Measurements from ENCODE around the gene NEDD8. TPM values are rescaled to one million over a fixed set of nuclear protein-coding genes. Genes with fewer than 3 reads are reported as not detected.
A peak's percentile ranks its signal among the peaks of the same experiment; 100 is the strongest.

NEDD8 gene
- total RNA-seq, 2 experiments from 2014 or later = 167 to 172 TPM

GRCh38 chr14:24270537-24271133, 38.5 kb upstream of the NEDD8 start:
- Mint-ChIP-seq H3K36me3 (ENCODE audit: low read depth) (peaks cover 21% of the 10 kb centered on the region), H3K27ac (peak overlapping the region; percentile 94), H3K9me3 (no peaks in the 10 kb centered on the region), H3K4me1 (ENCODE audit: low read depth) (peaks cover 39% of the 10 kb centered on the region), H3K27me3 (no peaks in the 10 kb centered on the region), H3K4me3 (peak overlapping the region; percentile 82)
- no peak for ATAC-seq
- POLR2A ChIA-PET = interaction anchor here (0.6 to 4.7 kb wide), 22 partner anchors 9 to 146 kb away, joined by 3 to 21 read pairs (median 4); partner anchors contain the start of genes CIDEB, LTB4R, LTB4R2 and PSME2
- no peak for DNase-seq
- intact Hi-C loops (cut with micrococcal nuclease) = loop anchor here (2.0 kb wide), 1 partner anchor 24 kb away; no protein-coding TSS in a partner anchor
- CTCF ChIA-PET = interaction anchor here (0.7 to 5.4 kb wide), 19 partner anchors 8 to 166 kb away, joined by 3 to 66 read pairs (median 7); partner anchors contain the start of genes CIDEB, DHRS1, LTB4R and LTB4R2
- no peak for TF ChIP-seq CTCF (IDR thresholded peaks at IDR 0.05)

GRCh38 chr14:24269910-24270536, 37.9 kb upstream of the NEDD8 start:
- Mint-ChIP-seq H3K36me3 (ENCODE audit: low read depth) (peaks cover 21% of the 10 kb centered on the region), H3K27me3 (no peaks in the 10 kb centered on the region), H3K4me3 (peak overlapping the region; percentile 82), H3K4me1 (ENCODE audit: low read depth) (peaks cover 37% of the 10 kb centered on the region), H3K27ac (no peak overlapping the region), H3K9me3 (no peaks in the 10 kb centered on the region)
- no peak for TF ChIP-seq CTCF (IDR thresholded peaks at IDR 0.05)
- ATAC-seq (no peak), DNase-seq (no peak)
- POLR2A ChIA-PET = interaction anchor here (0.7 to 4.7 kb wide), 17 partner anchors 8 to 123 kb away, joined by 3 to 21 read pairs (median 4); partner anchors contain the start of genes LTB4R, PSME2, RNF31 and TINF2
- intact Hi-C loops (cut with micrococcal nuclease) = loop anchor here (2.0 kb wide), 1 partner anchor 23 kb away; no protein-coding TSS in a partner anchor
- CTCF ChIA-PET = interaction anchor here (1.1 to 5.4 kb wide), 10 partner anchors 10 to 38 kb away, joined by 3 to 66 read pairs (median 10); partner anchors contain the start of genes CIDEB, DHRS1, NOP9 and TINF2

- H3K27me3 Mint-ChIP-seq = no peaks in the 10 kb centered on the region
- no peak overlapping the region for H3K27ac Mint-ChIP-seq
- ATAC-seq (no peak), DNase-seq (no peak)
- H3K36me3 Mint-ChIP-seq (ENCODE audit: low read depth) = peaks cover 21% of the 10 kb centered on the region
- H3K9me3 Mint-ChIP-seq = no peaks in the 10 kb centered on the region
- ChIA-PET POLR2A (interaction anchor here (0.7 to 4.7 kb wide), 7 partner anchors 8 to 42 kb away, joined by 3 to 21 read pairs (median 5); partner anchors contain the start of genes LTB4R and TINF2), CTCF (interaction anchor here (1.7 to 5.4 kb wide), 6 partner anchors 11 to 38 kb away, joined by 7 to 66 read pairs (median 31); partner anchors contain the start of genes CIDEB, DHRS1, NOP9 and TINF2)
- peaks cover 36% of the 10 kb centered on the region for H3K4me1 Mint-ChIP-seq (ENCODE audit: low read depth)
- no peak overlapping the region for H3K4me3 Mint-ChIP-seq
- no peak for TF ChIP-seq CTCF (IDR thresholded peaks at IDR 0.05)
- intact Hi-C loops (cut with micrococcal nuclease) = no loop called here
Measured at GRCh38 chr14:24269368-24269767, 37.2 kb upstream of the NEDD8 start.

- POLR2A ChIA-PET = interaction anchor here (1.3 to 4.7 kb wide), 3 partner anchors 12 to 55 kb away, joined by 3 to 21 read pairs (median 3); partner anchors contain the start of gene CHMP4A
- H3K4me3 Mint-ChIP-seq = no peak overlapping the region
- H3K36me3 Mint-ChIP-seq (ENCODE audit: low read depth) = peaks cover 21% of the 10 kb centered on the region
- ATAC-seq = no peak
- no peak overlapping the region for H3K27ac Mint-ChIP-seq
- peaks cover 24% of the 10 kb centered on the region for H3K4me1 Mint-ChIP-seq (ENCODE audit: low read depth)
- no peaks in the 10 kb centered on the region for H3K9me3 Mint-ChIP-seq
- CTCF ChIA-PET = interaction anchor here (5.4 kb wide), 2 partner anchors 26 to 30 kb away, joined by 46 to 66 read pairs; partner anchors contain the start of genes DHRS1, NOP9 and TINF2
- TF ChIP-seq CTCF (IDR thresholded peaks at IDR 0.05) = no peak
- DNase-seq = no peak
- H3K27me3 Mint-ChIP-seq = no peaks in the 10 kb centered on the region
- intact Hi-C loops (cut with micrococcal nuclease) = no loop called here
Measured at GRCh38 chr14:24268225-24268624, 36.1 kb upstream of the NEDD8 start.

Measured in activated CD8-positive, alpha-beta T cell treated with anti-CD3 and anti-CD28 coated beads for 36 hours (primary cell).